IPS-18a (cell line): ENCODE data around the gene TMEM161A.

ENCODE experiments used
- H3K27ac ChIP-seq: one replicate; pipeline ENCODE4 v1.5.1; 2013; ENCODE audit warnings: low read length
- H3K27me3 ChIP-seq: one replicate; pipeline ENCODE4 v1.6.1; 2013; ENCODE audit warnings: mild to moderate bottlenecking, low read length; ENCODE audit not compliant: control insufficient read depth, insufficient read depth
- H3K36me3 ChIP-seq: one replicate; pipeline ENCODE4 v1.6.1; 2013; ENCODE audit warnings: low read depth, low read length; ENCODE audit not compliant: control insufficient read depth
- H3K4me1 ChIP-seq: one replicate; pipeline ENCODE4 v1.6.1; 2013; ENCODE audit warnings: low read depth, low read length; ENCODE audit not compliant: control insufficient read depth
- H3K4me3 ChIP-seq: one replicate; pipeline ENCODE4 v1.5.1; 2013; ENCODE audit warnings: low read length
- H3K9ac ChIP-seq: one replicate; pipeline ENCODE4 v1.6.1; 2013; ENCODE audit warnings: mild to moderate bottlenecking, low read length, moderate library complexity
- H3K9me3 ChIP-seq: one replicate; pipeline ENCODE4 v1.6.1; 2013; ENCODE audit warnings: low read depth, low read length; ENCODE audit not compliant: control insufficient read depth

Gene TMEM161A

DNA sequence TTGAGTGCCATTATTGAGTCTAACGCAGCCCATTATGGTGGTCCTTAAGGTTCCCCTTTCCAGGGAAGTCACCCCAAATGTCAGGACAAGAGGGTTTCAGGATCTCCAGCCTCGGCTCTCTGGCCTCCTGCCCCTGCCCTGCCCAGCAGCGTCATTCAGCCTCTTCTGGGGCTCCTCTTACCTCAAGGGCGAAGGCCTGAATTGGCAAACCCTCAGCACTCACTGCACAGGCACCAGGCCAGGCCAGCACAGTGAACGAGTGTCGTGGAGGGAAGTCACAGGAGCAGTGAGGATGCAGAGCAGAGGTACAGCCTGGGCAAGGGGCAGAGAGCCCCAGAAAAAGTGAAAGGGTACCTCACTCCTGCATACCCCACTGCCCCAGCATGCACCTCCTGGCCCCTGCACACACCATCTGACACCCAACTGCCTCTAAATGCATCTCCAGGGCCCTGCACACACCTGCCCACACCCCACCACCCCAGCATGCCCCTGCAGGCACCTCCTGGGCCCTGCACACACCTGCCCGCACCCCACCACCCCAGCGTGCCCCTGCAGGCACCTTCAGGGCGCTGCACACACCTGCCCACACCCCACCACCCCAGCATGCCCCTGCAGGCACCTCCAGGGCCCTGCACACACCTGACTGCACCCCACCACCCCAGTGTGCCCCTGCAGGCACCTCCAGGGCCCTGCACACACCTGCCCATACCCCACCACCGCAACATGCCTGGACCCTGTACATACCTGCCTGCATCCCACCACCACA lies 54.7 kb downstream of the TMEM161A start:
- Histone ChIP-seq H3K4me1 (no peaks in the 10 kb centered on the region), H3K27ac (no peak overlapping the region), H3K9ac (no peak overlapping the region), H3K36me3 (no peaks in the 10 kb centered on the region), H3K4me3 (no peak overlapping the region), H3K9me3 (no peaks in the 10 kb centered on the region), H3K27me3 (peaks cover 19% of the 10 kb centered on the region)

GRCh38 chr19:19081642-19082151 lies 56.6 kb downstream of the TMEM161A start:
- H3K4me1 ChIP-seq: no peaks in the 10 kb centered on the region
- H3K27ac ChIP-seq: no peak overlapping the region
- H3K9ac ChIP-seq: no peak overlapping the region
- H3K36me3 ChIP-seq: no peaks in the 10 kb centered on the region
- no peaks in the 10 kb centered on the region for H3K9me3 ChIP-seq
- peaks cover 35% of the 10 kb centered on the region for H3K27me3 ChIP-seq
- no peak overlapping the region for H3K4me3 ChIP-seq

DNA sequence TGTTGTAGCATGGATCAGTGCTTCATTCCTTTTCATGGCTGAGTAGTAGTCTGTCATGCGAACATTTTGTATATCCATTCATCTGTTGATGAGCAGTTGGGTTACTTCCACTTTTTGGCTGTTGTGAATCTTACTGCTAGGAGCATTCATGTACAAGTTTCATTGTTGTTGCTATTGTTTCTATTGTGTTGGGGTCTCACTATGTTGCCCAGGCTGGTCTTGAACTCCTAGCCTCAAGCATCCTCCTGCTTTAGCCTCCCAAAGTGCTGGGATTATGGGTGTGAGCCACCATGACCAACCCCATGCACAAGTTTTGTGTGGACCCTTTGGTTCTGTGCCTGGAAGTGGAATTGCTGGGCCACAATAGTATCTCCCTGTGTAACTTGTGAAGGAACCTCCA lies 58.7 kb downstream of the TMEM161A start:
- H3K4me3 ChIP-seq: no peak overlapping the region
- no peak overlapping the region for H3K27ac ChIP-seq
- no peaks in the 10 kb centered on the region for H3K36me3 ChIP-seq
- H3K9ac ChIP-seq: no peak overlapping the region
- H3K9me3 ChIP-seq: no peaks in the 10 kb centered on the region
- peaks cover 57% of the 10 kb centered on the region for H3K27me3 ChIP-seq
- no peaks in the 10 kb centered on the region for H3K4me1 ChIP-seq

DNA sequence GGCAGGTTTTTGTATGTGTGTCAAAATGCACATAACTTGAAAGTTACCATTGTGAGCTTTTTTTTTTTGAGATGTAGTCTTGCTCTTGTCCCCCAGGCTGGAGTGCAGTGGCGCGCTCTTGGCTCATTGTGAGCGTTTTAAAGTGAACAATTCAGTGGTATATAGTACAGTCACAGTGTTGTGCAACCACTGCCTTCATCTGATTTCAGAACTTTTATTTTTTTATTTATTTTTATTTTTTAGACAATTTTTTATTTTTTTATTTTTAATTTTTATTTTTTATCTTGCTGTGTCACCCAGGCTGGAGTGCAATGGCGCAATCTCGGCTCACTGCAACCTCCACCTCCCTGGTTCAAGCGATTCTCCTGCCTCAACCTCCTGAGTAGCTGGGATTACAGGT lies 59.5 kb downstream of the TMEM161A start:
- no peaks in the 10 kb centered on the region for H3K36me3 ChIP-seq
- peaks cover 64% of the 10 kb centered on the region for H3K27me3 ChIP-seq

GRCh38 chr19:19077103-19077502 lies 61.2 kb downstream of the TMEM161A start:
- Histone ChIP-seq H3K9ac (no peak overlapping the region), H3K27ac (no peak overlapping the region)

More for the DNA sequence above, 59.5 kb downstream of the TMEM161A start:
- no peak overlapping the region for H3K4me3 ChIP-seq
- no peaks in the 10 kb centered on the region for H3K4me1 ChIP-seq
- H3K9me3 ChIP-seq: no peaks in the 10 kb centered on the region
- no peak overlapping the region for H3K27ac ChIP-seq
- H3K9ac ChIP-seq: no peak overlapping the region

DNA sequence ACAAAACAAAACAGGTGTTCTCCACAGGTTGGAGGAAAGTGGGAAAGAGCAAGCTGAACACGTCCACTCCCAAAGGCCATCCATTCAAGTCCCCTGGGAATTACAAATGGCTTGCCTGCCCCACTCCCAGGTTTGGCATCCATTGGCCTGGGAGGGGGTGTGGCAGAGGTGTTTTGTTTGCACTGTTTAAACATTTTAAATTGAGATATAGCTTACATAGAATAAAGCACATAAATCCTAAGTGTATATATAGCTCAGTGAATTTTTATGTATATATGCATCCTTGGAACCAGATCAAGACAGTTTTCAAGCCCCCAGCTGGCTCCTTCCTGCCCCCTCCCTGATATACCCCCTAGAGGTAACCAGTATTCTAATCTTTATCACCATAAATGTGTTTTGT lies 61.8 kb downstream of the TMEM161A start:
- Histone ChIP-seq H3K36me3 (no peaks in the 10 kb centered on the region), H3K4me1 (no peaks in the 10 kb centered on the region)

More at GRCh38 chr19:19077103-19077502, 61.2 kb downstream of the TMEM161A start:
- no peaks in the 10 kb centered on the region for H3K36me3 ChIP-seq
- H3K4me1 ChIP-seq: no peaks in the 10 kb centered on the region
- no peak overlapping the region for H3K4me3 ChIP-seq
- H3K9me3 ChIP-seq: no peaks in the 10 kb centered on the region
- H3K27me3 ChIP-seq: peaks cover 80% of the 10 kb centered on the region

DNA sequence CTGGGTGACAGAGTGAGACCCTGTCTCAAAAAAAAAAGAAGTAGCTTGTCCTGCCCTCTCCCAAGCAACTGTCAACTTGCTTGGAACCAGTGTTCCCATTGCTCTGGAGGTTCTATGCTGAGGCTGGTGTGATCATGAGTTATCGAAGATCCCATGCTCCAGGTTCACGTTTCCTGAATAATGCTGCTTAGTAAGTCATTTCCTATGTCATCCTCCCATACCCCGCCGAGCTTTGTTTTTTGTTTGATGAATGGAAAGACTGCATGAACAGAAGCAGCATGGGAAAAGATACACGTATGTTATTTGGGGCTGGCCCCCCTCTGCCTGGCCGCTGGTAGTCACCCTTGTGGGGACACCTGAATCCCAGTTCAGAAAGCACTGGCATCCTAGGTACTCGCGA lies 63.2 kb downstream of the TMEM161A start:
- no peak overlapping the region for H3K9ac ChIP-seq
- H3K4me1 ChIP-seq: no peaks in the 10 kb centered on the region
- no peak overlapping the region for H3K4me3 ChIP-seq
- no peak overlapping the region for H3K27ac ChIP-seq
- H3K9me3 ChIP-seq: no peaks in the 10 kb centered on the region
- H3K27me3 ChIP-seq: peaks cover 82% of the 10 kb centered on the region
- no peaks in the 10 kb centered on the region for H3K36me3 ChIP-seq

More for the DNA sequence above, 61.8 kb downstream of the TMEM161A start:
- H3K27ac ChIP-seq: no peak overlapping the region
- H3K9ac ChIP-seq: no peak overlapping the region
- no peaks in the 10 kb centered on the region for H3K9me3 ChIP-seq
- H3K4me3 ChIP-seq: no peak overlapping the region
- H3K27me3 ChIP-seq: peaks cover 83% of the 10 kb centered on the region

GRCh38 chr19:19074196-19074882 lies 63.9 kb downstream of the TMEM161A start:
- H3K27ac ChIP-seq: no peak overlapping the region
- no peaks in the 10 kb centered on the region for H3K9me3 ChIP-seq
- no peaks in the 10 kb centered on the region for H3K4me1 ChIP-seq
- no peaks in the 10 kb centered on the region for H3K36me3 ChIP-seq
- H3K27me3 ChIP-seq: peaks cover 80% of the 10 kb centered on the region
- H3K9ac ChIP-seq: no peak overlapping the region
- no peak overlapping the region for H3K4me3 ChIP-seq

- Histone ChIP-seq H3K4me1 (no peaks in the 10 kb centered on the region), H3K4me3 (no peak overlapping the region), H3K9me3 (no peaks in the 10 kb centered on the region), H3K9ac (no peak overlapping the region), H3K27me3 (peaks cover 82% of the 10 kb centered on the region), H3K27ac (no peak overlapping the region), H3K36me3 (no peaks in the 10 kb centered on the region)
Observed at GRCh38 chr19:19071897-19072296, 66.4 kb downstream of the TMEM161A start.
